ENCODE data around the gene METAP1. TPM values are rescaled to one million over a fixed set of nuclear protein-coding genes. Genes with fewer than 3 reads are reported as not detected.

Gene METAP1
- total and polyA plus RNA-seq, 7 donors = 17.1 to 36.9 (median 26.4) TPM

DNA sequence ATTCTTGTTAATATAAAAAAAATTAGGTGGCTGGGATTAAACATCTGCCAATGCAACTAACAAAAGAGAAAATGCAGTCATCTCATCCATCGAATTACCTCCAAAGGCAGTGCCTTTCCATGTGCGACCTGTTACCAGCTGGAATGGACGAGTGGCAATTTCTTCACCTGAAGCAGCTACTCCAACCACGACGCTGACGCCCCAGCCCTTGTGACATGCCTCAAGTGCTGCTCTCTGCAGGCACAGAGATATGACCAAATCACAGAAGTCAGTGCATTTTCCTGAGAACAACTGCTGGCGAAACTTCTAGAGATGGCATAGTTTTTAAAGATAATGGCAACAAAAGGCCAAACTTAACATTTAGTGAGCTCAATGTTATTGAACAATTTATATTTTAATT is 79.3 kb downstream of the METAP1 start:
- DNase-seq = no peak
- ATAC-seq = no peak

DNA sequence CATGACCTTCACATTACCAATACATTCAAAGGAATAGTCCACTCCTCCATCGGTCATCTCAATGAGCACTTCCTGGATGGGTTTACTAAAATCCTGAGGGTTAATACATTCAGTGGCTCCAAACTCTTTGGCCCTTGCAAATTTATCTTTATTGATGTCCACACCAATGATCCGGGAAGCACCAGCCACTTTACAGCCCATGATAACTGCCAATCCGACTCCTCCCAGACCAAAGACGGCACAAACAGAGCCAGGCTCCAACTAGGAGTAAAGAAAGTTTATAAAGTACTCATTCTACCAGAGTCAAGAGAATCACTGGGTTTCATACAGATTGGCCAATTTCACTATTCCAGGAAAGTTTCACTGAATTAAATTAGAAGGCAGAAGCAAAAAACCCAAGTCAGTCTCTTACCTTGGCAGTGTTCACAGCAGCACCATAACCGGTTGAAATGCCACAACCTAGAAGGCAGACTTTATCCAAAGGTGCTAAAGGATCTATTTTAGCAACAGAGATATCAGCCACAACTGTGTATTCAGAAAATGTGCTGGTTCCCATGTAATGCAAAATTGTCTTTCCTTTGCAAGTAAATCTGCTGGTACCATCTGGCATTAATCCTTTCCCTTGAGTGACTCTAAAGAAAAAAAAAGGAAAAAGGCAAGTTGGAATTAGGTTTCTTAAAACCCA is 80.9 kb downstream of the METAP1 start:
- TF ChIP-seq, protein P1, sequence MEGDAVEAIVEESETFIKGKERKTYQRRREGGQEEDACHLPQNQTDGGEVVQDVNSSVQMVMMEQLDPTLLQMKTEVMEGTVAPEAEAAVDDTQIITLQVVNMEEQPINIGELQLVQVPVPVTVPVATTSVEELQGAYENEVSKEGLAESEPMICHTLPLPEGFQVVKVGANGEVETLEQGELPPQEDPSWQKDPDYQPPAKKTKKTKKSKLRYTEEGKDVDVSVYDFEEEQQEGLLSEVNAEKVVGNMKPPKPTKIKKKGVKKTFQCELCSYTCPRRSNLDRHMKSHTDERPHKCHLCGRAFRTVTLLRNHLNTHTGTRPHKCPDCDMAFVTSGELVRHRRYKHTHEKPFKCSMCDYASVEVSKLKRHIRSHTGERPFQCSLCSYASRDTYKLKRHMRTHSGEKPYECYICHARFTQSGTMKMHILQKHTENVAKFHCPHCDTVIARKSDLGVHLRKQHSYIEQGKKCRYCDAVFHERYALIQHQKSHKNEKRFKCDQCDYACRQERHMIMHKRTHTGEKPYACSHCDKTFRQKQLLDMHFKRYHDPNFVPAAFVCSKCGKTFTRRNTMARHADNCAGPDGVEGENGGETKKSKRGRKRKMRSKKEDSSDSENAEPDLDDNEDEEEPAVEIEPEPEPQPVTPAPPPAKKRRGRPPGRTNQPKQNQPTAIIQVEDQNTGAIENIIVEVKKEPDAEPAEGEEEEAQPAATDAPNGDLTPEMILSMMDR (IDR thresholded peaks at IDR 0.05) = no peak
- Histone ChIP-seq H3K27me3 (ENCODE audit: insufficient read depth in 3 of 3, low read length in 2 of 3) (no peaks in the 10 kb centered on the region), H3K27ac (no peak overlapping the region), H3K4me3 (no peak overlapping the region), H3K4me1 (no peaks in the 10 kb centered on the region), H3K36me3 (ENCODE audit: insufficient read depth in 1 of 2, low read depth in 1 of 2) (peaks cover 13 to 100% of the 10 kb centered on the region in 2 donors), H3K9me3 (no peaks in the 10 kb centered on the region)
- ATAC-seq = no peak
- no peak for DNase-seq
- WGBS, 3 donors = 93 to 96% (median 96%) methylated on average over 5 of the region's 5 CpGs
- intact Hi-C loops (cut with DNase I) = loop anchor here in 1 of 2 donors (2.0 kb wide), 1 partner anchor 20 kb away; no protein-coding TSS in a partner anchor

More for the DNA sequence above, 79.3 kb downstream of the METAP1 start:
- TF ChIP-seq, protein P1 (IDR thresholded peaks at IDR 0.05) = no peak
- 95 to 98% (median 96%) methylated on average over 7 of the region's 7 CpGs for WGBS, 3 donors
- no peaks in the 10 kb centered on the region for H3K27me3 ChIP-seq (ENCODE audit: insufficient read depth in 3 of 3, low read length in 2 of 3)
- H3K4me1 ChIP-seq = no peaks in the 10 kb centered on the region
- intact Hi-C loops (cut with DNase I) = no loop called here
- no peak overlapping the region for H3K4me3 ChIP-seq
- H3K27ac ChIP-seq = no peak overlapping the region
- no peaks in the 10 kb centered on the region for H3K9me3 ChIP-seq
- H3K36me3 ChIP-seq (ENCODE audit: insufficient read depth in 1 of 2, low read depth in 1 of 2) = peaks cover 7 to 100% of the 10 kb centered on the region in 2 donors

DNA sequence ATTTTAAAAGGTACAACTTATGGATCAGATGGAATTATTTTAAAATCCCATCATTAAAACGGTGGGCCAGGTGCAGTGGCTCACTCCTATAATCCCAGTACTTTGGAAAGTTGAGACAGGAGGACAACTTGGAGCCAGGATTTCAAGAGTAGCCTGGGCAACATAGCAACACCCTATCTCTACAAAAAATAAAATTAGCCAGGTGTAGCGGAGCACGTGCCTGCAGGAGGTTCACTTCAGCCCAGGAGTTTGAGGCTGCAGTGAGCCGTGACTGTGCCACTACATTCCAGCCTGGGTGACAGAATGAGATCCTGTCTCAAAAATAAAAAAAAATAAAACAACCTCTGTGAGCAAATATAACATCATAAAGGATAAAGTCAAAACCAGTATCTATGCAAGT is 81.7 kb downstream of the METAP1 start:
- Histone ChIP-seq H3K4me3 (no peak overlapping the region), H3K27me3 (ENCODE audit: insufficient read depth in 3 of 3, low read length in 2 of 3) (no peaks in the 10 kb centered on the region), H3K9me3 (no peaks in the 10 kb centered on the region), H3K36me3 (ENCODE audit: insufficient read depth in 1 of 2, low read depth in 1 of 2) (peaks cover 13 to 100% of the 10 kb centered on the region in 2 donors), H3K4me1 (no peaks in the 10 kb centered on the region), H3K27ac (no peak overlapping the region)
- ATAC-seq (no peak), DNase-seq (no peak)
- 46 to 59% (median 52%) methylated on average over 4 of the region's 4 CpGs for WGBS, 3 donors
- TF ChIP-seq, protein P1 (IDR thresholded peaks at IDR 0.05) = no peak
- intact Hi-C loops (cut with DNase I) = loop anchor here in 1 of 2 donors (2.0 kb wide), 1 partner anchor 20 kb away; no protein-coding TSS in a partner anchor

DNA sequence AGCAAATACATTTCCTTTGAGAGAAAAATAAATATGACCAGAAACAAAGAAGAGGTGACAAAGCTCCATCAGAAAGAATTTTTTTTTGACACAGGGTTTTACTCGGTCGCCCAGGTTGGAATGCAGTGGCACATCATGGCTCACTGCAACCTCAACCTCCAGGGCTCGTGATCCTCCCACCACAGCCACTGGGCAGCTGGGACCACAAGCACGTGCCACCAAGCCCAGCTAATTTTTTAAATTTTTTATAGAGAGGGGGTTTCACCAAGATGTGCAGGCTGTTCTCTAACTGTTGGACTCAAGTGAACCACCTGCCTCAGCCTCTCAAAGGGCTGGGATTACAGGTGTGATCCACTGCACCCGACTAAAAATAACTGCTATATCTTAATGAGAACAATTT is 82.8 kb downstream of the METAP1 start:
- TF ChIP-seq, protein P1 (IDR thresholded peaks at IDR 0.05) = no peak
- Histone ChIP-seq H3K9me3 (no peaks in the 10 kb centered on the region), H3K27me3 (ENCODE audit: insufficient read depth in 3 of 3, low read length in 2 of 3) (no peaks in the 10 kb centered on the region), H3K36me3 (ENCODE audit: insufficient read depth in 1 of 2, low read depth in 1 of 2) (peaks cover 13 to 100% of the 10 kb centered on the region in 2 donors), H3K4me1 (no peaks in the 10 kb centered on the region), H3K4me3 (no peak overlapping the region), H3K27ac (no peak overlapping the region)
- DNase-seq = no peak
- 73 to 83% (median 75%) methylated on average over 5 of the region's 5 CpGs for WGBS, 3 donors
- intact Hi-C loops (cut with DNase I) = no loop called here
- no peak for ATAC-seq
